DND-41 (cell line): ENCODE measurements around the gene SOX30.

Experiments used
- ATAC-seq: fragments of 200-7000 bp; cut with Tn5 transposase; 3 replicates; pipeline ENCODE4 v1.9.1; 2021; ENCODE audit warnings: low read depth; ENCODE audit not compliant: insufficient read depth
- DNase-seq: peaks from one replicate; pipeline ENCODE4 v3.0.0-alpha.2; 2020
- H2AFZ ChIP-seq: 2 replicates; pipeline ENCODE4 v1.6.0; 2012; ENCODE audit warnings: low read depth, low read length
- H3K27ac ChIP-seq: 2 replicates; pipeline ENCODE4 v1.5.1; 2012; ENCODE audit warnings: low read length, inconsistent platforms
- H3K27me3 ChIP-seq: fragments of 200-600 bp; sonication (generic); 2 replicates; pipeline ENCODE4 v1.6.0; 2012; ENCODE audit warnings: low read length, mild to moderate bottlenecking, inconsistent platforms; ENCODE audit not compliant: insufficient read depth, poor library complexity
- H3K36me3 ChIP-seq: 2 replicates; pipeline ENCODE4 v1.5.1; 2012; ENCODE audit warnings: low read length, inconsistent platforms; ENCODE audit not compliant: insufficient read depth
- H3K4me1 ChIP-seq: 2 replicates; pipeline ENCODE4 v1.5.1; 2012; ENCODE audit warnings: mild to moderate bottlenecking, low read length; ENCODE audit not compliant: insufficient read depth
- H3K4me2 ChIP-seq: 2 replicates; pipeline ENCODE4 v1.6.0; 2012; ENCODE audit warnings: mild to moderate bottlenecking, moderate library complexity, low read length, inconsistent platforms; ENCODE audit not compliant: insufficient read depth
- H3K4me3 ChIP-seq, 2 experiments: fragments of 200-600 bp in 1 of 2; shearing (Covaris generic) in 1 of 2; 2 replicates each; pipeline ENCODE4 v1.5.1; 2012 to 2016; ENCODE audit warnings: inconsistent platforms in 2 of 2, low read length in 2 of 2, mild to moderate bottlenecking in 2 of 2, low read depth in 1 of 2, moderate library complexity in 1 of 2
- H3K79me2 ChIP-seq: 2 replicates; pipeline ENCODE4 v1.6.0; 2012; ENCODE audit warnings: low read length, inconsistent platforms; ENCODE audit not compliant: insufficient read depth
- H3K9ac ChIP-seq: 2 replicates; pipeline ENCODE4 v1.6.0; 2012; ENCODE audit warnings: low read depth, mild to moderate bottlenecking, inconsistent platforms, low read length, moderate library complexity
- H3K9me3 ChIP-seq: 2 replicates; pipeline ENCODE4 v1.5.1; 2012; ENCODE audit warnings: low read length, moderate library complexity, mild to moderate bottlenecking, inconsistent platforms; ENCODE audit not compliant: insufficient read depth, severe bottlenecking
- H4K20me1 ChIP-seq: 2 replicates; pipeline ENCODE4 v1.6.0; 2012; ENCODE audit warnings: low read length; ENCODE audit not compliant: insufficient read depth
- CTCF ChIP-seq: IDR thresholded peaks from 2 replicates; pipeline ENCODE4 v1.5.1; 2012; ENCODE audit warnings: borderline replicate concordance, low read length, moderate library complexity, mild to moderate bottlenecking; ENCODE audit not compliant: poor library complexity, severe bottlenecking; ENCODE audit errors: extremely low read depth
- EZH2 ChIP-seq: IDR thresholded peaks from 3 replicates; pipeline ENCODE4 v1.6.1; 2012; ENCODE audit warnings: borderline replicate concordance, low read depth, mild to moderate bottlenecking, moderate library complexity, low read length, inconsistent platforms; ENCODE audit not compliant: severe bottlenecking

The SOX30 gene

GRCh38 chr5:157651623-157652376 lies 438 bp downstream of the SOX30 start:
- Histone ChIP-seq H3K9me3 (peaks cover 8% of the 10 kb centered on the region), H3K4me2 (no peak overlapping the region), H3K4me3 (no peak overlapping the region), H3K79me2 (no peaks in the 10 kb centered on the region), H3K4me1 (no peaks in the 10 kb centered on the region), H3K36me3 (no peaks in the 10 kb centered on the region), H3K9ac (no peak overlapping the region), H3K27ac (no peak overlapping the region), H2AFZ (no peak overlapping the region), H4K20me1 (no peaks in the 10 kb centered on the region), H3K27me3 (no peaks in the 10 kb centered on the region)
- ATAC-seq: no peak
- TF ChIP-seq EZH2: no peak
- no peak for TF ChIP-seq CTCF
- no peak for DNase-seq

- no peak for ATAC-seq
- Histone ChIP-seq H3K36me3 (no peaks in the 10 kb centered on the region), H3K27ac (no peak overlapping the region), H4K20me1 (no peaks in the 10 kb centered on the region), H3K9me3 (peaks cover 2% of the 10 kb centered on the region), H3K9ac (no peak overlapping the region), H2AFZ (no peak overlapping the region), H3K4me3 (no peak overlapping the region), H3K27me3 (no peaks in the 10 kb centered on the region), H3K4me1 (no peaks in the 10 kb centered on the region), H3K79me2 (no peaks in the 10 kb centered on the region), H3K4me2 (no peak overlapping the region)
- TF ChIP-seq EZH2 (no peak), CTCF (no peak)
- no peak for DNase-seq
These were observed 1.1 kb downstream of the SOX30 start for GRCh38 chr5:157650991-157651611.

GRCh38 chr5:157649101-157649500 lies 3.1 kb downstream of the SOX30 start:
- H3K79me2 ChIP-seq: no peaks in the 10 kb centered on the region
- no peak for ATAC-seq
- H3K36me3 ChIP-seq: no peaks in the 10 kb centered on the region
- no peaks in the 10 kb centered on the region for H3K27me3 ChIP-seq
- no peak overlapping the region for H3K4me2 ChIP-seq
- no peak overlapping the region for H2AFZ ChIP-seq
- H3K4me3 ChIP-seq: no peak overlapping the region
- no peak overlapping the region for H3K9ac ChIP-seq
- no peaks in the 10 kb centered on the region for H3K4me1 ChIP-seq
- DNase-seq: no peak
- H3K9me3 ChIP-seq: no peaks in the 10 kb centered on the region
- no peak overlapping the region for H3K27ac ChIP-seq
- TF ChIP-seq EZH2: no peak
- no peak for TF ChIP-seq CTCF
- H4K20me1 ChIP-seq: no peaks in the 10 kb centered on the region
